ENCODE data around the gene BCL2L2.
A peak's percentile ranks its signal among the peaks of the same experiment; 100 is the strongest.
"Not testable (repeated sequence)": the region's sequence is repeated elsewhere in the genome, so short reads cannot be mapped to it uniquely, and the experiment has no call there.

BCL2L2 gene

GRCh38 chr14:23275412-23275811 lies 31.2 kb upstream of the BCL2L2 start:
- Histone ChIP-seq H3K79me2 (ENCODE audit: control insufficient read depth, insufficient read depth, low read length) (no peaks in the 10 kb centered on the region), H3K4me2 (ENCODE audit: low read length) (no peak overlapping the region), H3K79me1 (ENCODE audit: low read length) (no peaks in the 10 kb centered on the region), H3K18ac (ENCODE audit: low read length) (no peak overlapping the region), H2BK5ac (ENCODE audit: low read length) (no peak overlapping the region), H3K4me1 (ENCODE audit: control insufficient read depth, low read depth, low read length) (peaks cover 5% of the 10 kb centered on the region), H3K36me3 (ENCODE audit: control insufficient read depth, insufficient read depth, low read length) (no peaks in the 10 kb centered on the region), H3K27ac (ENCODE audit: low read depth, low read length) (no peak overlapping the region), H2BK15ac (replicated peaks; ENCODE audit: low read depth) (no peak overlapping the region), H3K56ac (ENCODE audit: low read length) (no peak overlapping the region), H3K4me3 (ENCODE audit: low read length) (no peak overlapping the region), H4K8ac (ENCODE audit: low read depth, low read length) (no peak overlapping the region), H3K9ac (ENCODE audit: low read length) (no peak overlapping the region), H4K5ac (ENCODE audit: low read length) (no peak overlapping the region), H3K4ac (ENCODE audit: low read depth, low read length) (no peak overlapping the region), H2BK120ac (ENCODE audit: low read depth, low read length) (no peak overlapping the region), H3K23ac (ENCODE audit: low read length) (no peak overlapping the region), H3K27me3 (ENCODE audit: insufficient read depth, low read length, poor library complexity) (no peaks in the 10 kb centered on the region), H2AK5ac (ENCODE audit: low read length) (no peak overlapping the region)
- DNase-seq: no peak
- no CpG with 5 or more reads among the region's 2 CpGs for WGBS (ENCODE audit: extremely low coverage, insufficient coverage, low lambda C conversion rate)

GRCh38 chr14:23277189-23277588 lies 29.4 kb upstream of the BCL2L2 start:
- Histone ChIP-seq H3K4me2 (ENCODE audit: low read length) (no peak overlapping the region), H2BK5ac (ENCODE audit: low read length) (no peak overlapping the region), H3K4ac (ENCODE audit: low read depth, low read length) (no peak overlapping the region), H3K23ac (ENCODE audit: low read length) (no peak overlapping the region), H4K8ac (ENCODE audit: low read depth, low read length) (no peak overlapping the region), H3K18ac (ENCODE audit: low read length) (no peak overlapping the region), H3K79me1 (ENCODE audit: low read length) (no peaks in the 10 kb centered on the region), H2BK120ac (ENCODE audit: low read depth, low read length) (no peak overlapping the region), H3K4me1 (ENCODE audit: control insufficient read depth, low read depth, low read length) (peaks cover 6% of the 10 kb centered on the region), H3K36me3 (ENCODE audit: control insufficient read depth, insufficient read depth, low read length) (no peaks in the 10 kb centered on the region), H3K27ac (ENCODE audit: low read depth, low read length) (no peak overlapping the region), H3K56ac (ENCODE audit: low read length) (no peak overlapping the region), H3K27me3 (ENCODE audit: insufficient read depth, low read length, poor library complexity) (no peaks in the 10 kb centered on the region), H4K5ac (ENCODE audit: low read length) (no peak overlapping the region), H2AK5ac (ENCODE audit: low read length) (no peak overlapping the region), H3K4me3 (ENCODE audit: low read length) (no peak overlapping the region), H3K9ac (ENCODE audit: low read length) (no peak overlapping the region), H2BK15ac (replicated peaks; ENCODE audit: low read depth) (no peak overlapping the region), H3K79me2 (ENCODE audit: control insufficient read depth, insufficient read depth, low read length) (no peaks in the 10 kb centered on the region)
- WGBS (ENCODE audit: extremely low coverage, insufficient coverage, low lambda C conversion rate): no CpG with 5 or more reads among the region's 3 CpGs
- no peak for DNase-seq

GRCh38 chr14:23277928-23278327 lies 28.7 kb upstream of the BCL2L2 start:
- WGBS (ENCODE audit: extremely low coverage, insufficient coverage, low lambda C conversion rate): no CpG with 5 or more reads among the region's 6 CpGs
- H3K9ac ChIP-seq (ENCODE audit: low read length); H3K56ac ChIP-seq (ENCODE audit: low read length); H3K4ac ChIP-seq (ENCODE audit: low read depth, low read length); H3K79me2 ChIP-seq (ENCODE audit: control insufficient read depth, insufficient read depth, low read length); H3K79me1 ChIP-seq (ENCODE audit: low read length); H3K27me3 ChIP-seq (ENCODE audit: insufficient read depth, low read length, poor library complexity); H2BK120ac ChIP-seq (ENCODE audit: low read depth, low read length); H3K4me2 ChIP-seq (ENCODE audit: low read length); H3K23ac ChIP-seq (ENCODE audit: low read length); H3K4me1 ChIP-seq (ENCODE audit: control insufficient read depth, low read depth, low read length); H2AK5ac ChIP-seq (ENCODE audit: low read length); H4K8ac ChIP-seq (ENCODE audit: low read depth, low read length); H4K5ac ChIP-seq (ENCODE audit: low read length); H2BK15ac ChIP-seq (replicated peaks; ENCODE audit: low read depth); H3K18ac ChIP-seq (ENCODE audit: low read length); H3K4me3 ChIP-seq (ENCODE audit: low read length); H3K27ac ChIP-seq (ENCODE audit: low read depth, low read length); DNase-seq; H2BK5ac ChIP-seq (ENCODE audit: low read length); H3K36me3 ChIP-seq (ENCODE audit: control insufficient read depth, insufficient read depth, low read length): not testable (repeated sequence)

- H3K56ac ChIP-seq (ENCODE audit: low read length): no peak overlapping the region
Observed at GRCh38 chr14:23281247-23281646, 25.4 kb upstream of the BCL2L2 start.

GRCh38 chr14:23284654-23285529 lies 21.7 kb upstream of the BCL2L2 start:
- H3K79me2 ChIP-seq (ENCODE audit: control insufficient read depth, insufficient read depth, low read length): peaks cover 4% of the 10 kb centered on the region
- no peak overlapping the region for H4K5ac ChIP-seq (ENCODE audit: low read length)

More at GRCh38 chr14:23281247-23281646, 25.4 kb upstream of the BCL2L2 start:
- peaks cover 4% of the 10 kb centered on the region for H3K79me2 ChIP-seq (ENCODE audit: control insufficient read depth, insufficient read depth, low read length)
- H3K4me3 ChIP-seq (ENCODE audit: low read length): no peak overlapping the region
- no peak overlapping the region for H3K4me2 ChIP-seq (ENCODE audit: low read length)
- no peak overlapping the region for H4K8ac ChIP-seq (ENCODE audit: low read depth, low read length)
- no peak overlapping the region for H2BK120ac ChIP-seq (ENCODE audit: low read depth, low read length)
- H3K18ac ChIP-seq (ENCODE audit: low read length): no peak overlapping the region
- no peak overlapping the region for H3K23ac ChIP-seq (ENCODE audit: low read length)
- H2BK15ac ChIP-seq (replicated peaks; ENCODE audit: low read depth): no peak overlapping the region
- no peaks in the 10 kb centered on the region for H3K36me3 ChIP-seq (ENCODE audit: control insufficient read depth, insufficient read depth, low read length)
- no peak overlapping the region for H3K4ac ChIP-seq (ENCODE audit: low read depth, low read length)
- WGBS (ENCODE audit: extremely low coverage, insufficient coverage, low lambda C conversion rate): no CpG with 5 or more reads among the region's 6 CpGs
- peaks cover 6% of the 10 kb centered on the region for H3K4me1 ChIP-seq (ENCODE audit: control insufficient read depth, low read depth, low read length)
- no peak overlapping the region for H4K5ac ChIP-seq (ENCODE audit: low read length)
- no peak overlapping the region for H3K27ac ChIP-seq (ENCODE audit: low read depth, low read length)
- H3K27me3 ChIP-seq (ENCODE audit: insufficient read depth, low read length, poor library complexity): no peaks in the 10 kb centered on the region
- H3K79me1 ChIP-seq (ENCODE audit: low read length): peaks cover 2% of the 10 kb centered on the region
- H2BK5ac ChIP-seq (ENCODE audit: low read length): no peak overlapping the region
- no peak overlapping the region for H3K9ac ChIP-seq (ENCODE audit: low read length)
- no peak for DNase-seq
- no peak overlapping the region for H2AK5ac ChIP-seq (ENCODE audit: low read length)

More at GRCh38 chr14:23284654-23285529, 21.7 kb upstream of the BCL2L2 start:
- no peak overlapping the region for H2AK5ac ChIP-seq (ENCODE audit: low read length)
- H3K18ac ChIP-seq (ENCODE audit: low read length): peak overlapping the region; percentile 77
- no CpG with 5 or more reads among the region's 9 CpGs for WGBS (ENCODE audit: extremely low coverage, insufficient coverage, low lambda C conversion rate)
- H3K79me1 ChIP-seq (ENCODE audit: low read length): peaks cover 2% of the 10 kb centered on the region
- peak overlapping the region; percentile 91 for H3K56ac ChIP-seq (ENCODE audit: low read length)
- H3K27ac ChIP-seq (ENCODE audit: low read depth, low read length): no peak overlapping the region
- peaks cover 7% of the 10 kb centered on the region for H3K4me1 ChIP-seq (ENCODE audit: control insufficient read depth, low read depth, low read length)
- no peak for DNase-seq
- peak overlapping the region; percentile 83 for H3K4me3 ChIP-seq (ENCODE audit: low read length)
- no peaks in the 10 kb centered on the region for H3K36me3 ChIP-seq (ENCODE audit: control insufficient read depth, insufficient read depth, low read length)
- H2BK5ac ChIP-seq (ENCODE audit: low read length): no peak overlapping the region
- peaks cover 4% of the 10 kb centered on the region for H3K27me3 ChIP-seq (ENCODE audit: insufficient read depth, low read length, poor library complexity)
- no peak overlapping the region for H3K23ac ChIP-seq (ENCODE audit: low read length)
- H3K9ac ChIP-seq (ENCODE audit: low read length): peak overlapping the region; percentile 94
- no peak overlapping the region for H2BK120ac ChIP-seq (ENCODE audit: low read depth, low read length)
- H4K8ac ChIP-seq (ENCODE audit: low read depth, low read length): no peak overlapping the region
- H2BK15ac ChIP-seq (replicated peaks; ENCODE audit: low read depth): no peak overlapping the region
- peak overlapping the region; percentile 64 for H3K4ac ChIP-seq (ENCODE audit: low read depth, low read length)
- H3K4me2 ChIP-seq (ENCODE audit: low read length): peak overlapping the region; percentile 75

Data from mesendoderm (in vitro differentiated cells).